Measurements from ENCODE around the gene MYO1E. TPM values are rescaled to one million over a fixed set of nuclear protein-coding genes. Genes with fewer than 3 reads are reported as not detected.

The MYO1E gene
- total and polyA plus RNA-seq, 7 donors = 20.6 to 92.2 (median 32.1) TPM

DNA sequence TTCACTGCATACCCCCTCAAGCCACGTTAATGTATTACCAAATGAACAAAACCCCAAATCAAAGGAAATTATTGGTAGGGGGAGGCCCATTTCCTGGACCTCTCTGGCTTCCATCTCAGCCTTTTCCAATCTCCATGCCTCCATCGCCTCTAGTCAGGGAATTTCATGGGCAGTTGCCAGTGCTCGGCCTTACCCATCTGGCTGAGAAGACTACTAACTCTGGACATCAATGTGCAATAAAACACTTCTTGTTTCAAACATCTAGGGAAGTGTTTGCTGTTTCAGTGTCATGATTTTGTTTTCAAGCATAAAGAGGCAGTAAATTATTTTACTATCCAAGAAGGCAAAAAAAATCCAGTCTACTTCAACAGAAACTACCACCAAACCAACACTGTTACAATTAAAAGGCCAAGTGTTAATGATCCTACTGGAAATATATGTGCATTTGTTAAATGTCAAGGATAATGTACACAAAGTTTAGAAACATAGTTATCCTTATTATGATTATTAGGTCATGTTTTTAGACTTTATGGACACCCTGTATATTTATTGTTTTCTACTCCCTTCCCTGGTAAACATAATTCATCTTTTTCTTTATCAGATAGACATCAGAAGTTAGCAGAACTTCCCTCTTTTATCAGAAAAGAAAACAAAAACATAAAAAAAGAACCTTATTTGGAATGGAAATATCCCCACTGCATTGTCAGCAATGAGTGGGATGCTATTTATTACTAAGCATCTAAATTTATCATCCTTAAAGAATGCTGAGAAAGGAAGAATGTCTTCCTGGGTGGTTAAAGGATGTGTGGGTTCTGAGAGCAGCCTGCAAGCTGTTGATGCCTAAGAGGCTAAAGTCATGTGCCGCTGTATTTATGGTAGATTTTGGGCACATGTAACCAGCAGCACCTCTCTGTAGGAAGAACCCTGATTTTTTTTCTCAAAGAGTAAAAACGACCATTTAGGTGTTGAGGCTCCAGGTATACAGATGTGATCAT is 150.9 kb downstream of the MYO1E start:
- no peak for TF ChIP-seq POLR2AphosphoS5 (IDR thresholded peaks at IDR 0.05)
- TF ChIP-seq, protein P1, sequence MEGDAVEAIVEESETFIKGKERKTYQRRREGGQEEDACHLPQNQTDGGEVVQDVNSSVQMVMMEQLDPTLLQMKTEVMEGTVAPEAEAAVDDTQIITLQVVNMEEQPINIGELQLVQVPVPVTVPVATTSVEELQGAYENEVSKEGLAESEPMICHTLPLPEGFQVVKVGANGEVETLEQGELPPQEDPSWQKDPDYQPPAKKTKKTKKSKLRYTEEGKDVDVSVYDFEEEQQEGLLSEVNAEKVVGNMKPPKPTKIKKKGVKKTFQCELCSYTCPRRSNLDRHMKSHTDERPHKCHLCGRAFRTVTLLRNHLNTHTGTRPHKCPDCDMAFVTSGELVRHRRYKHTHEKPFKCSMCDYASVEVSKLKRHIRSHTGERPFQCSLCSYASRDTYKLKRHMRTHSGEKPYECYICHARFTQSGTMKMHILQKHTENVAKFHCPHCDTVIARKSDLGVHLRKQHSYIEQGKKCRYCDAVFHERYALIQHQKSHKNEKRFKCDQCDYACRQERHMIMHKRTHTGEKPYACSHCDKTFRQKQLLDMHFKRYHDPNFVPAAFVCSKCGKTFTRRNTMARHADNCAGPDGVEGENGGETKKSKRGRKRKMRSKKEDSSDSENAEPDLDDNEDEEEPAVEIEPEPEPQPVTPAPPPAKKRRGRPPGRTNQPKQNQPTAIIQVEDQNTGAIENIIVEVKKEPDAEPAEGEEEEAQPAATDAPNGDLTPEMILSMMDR (IDR thresholded peaks at IDR 0.05) = no peak
- TF ChIP-seq EP300 (IDR thresholded peaks at IDR 0.05) = no peak
- TF ChIP-seq POLR2A (IDR thresholded peaks at IDR 0.05) = no peak
- Histone ChIP-seq H3K4me3 (no peak overlapping the region), H3K36me3 (peaks cover 0 to 28% (median 6%) of the 10 kb centered on the region in 4 donors), H3K27ac (peak overlapping the region in 1 of 4 donors; percentile 44), H3K9me3 (no peaks in the 10 kb centered on the region), H3K4me1 (peaks cover 0 to 27% (median 19%) of the 10 kb centered on the region in 4 donors), H3K27me3 (no peaks in the 10 kb centered on the region)
- WGBS, 2 donors = 76 to 85% methylated on average over 5 of the region's 5 CpGs
- intact Hi-C loops (cut with DNase I) = no loop called here
- DNase-seq = no peak

DNA sequence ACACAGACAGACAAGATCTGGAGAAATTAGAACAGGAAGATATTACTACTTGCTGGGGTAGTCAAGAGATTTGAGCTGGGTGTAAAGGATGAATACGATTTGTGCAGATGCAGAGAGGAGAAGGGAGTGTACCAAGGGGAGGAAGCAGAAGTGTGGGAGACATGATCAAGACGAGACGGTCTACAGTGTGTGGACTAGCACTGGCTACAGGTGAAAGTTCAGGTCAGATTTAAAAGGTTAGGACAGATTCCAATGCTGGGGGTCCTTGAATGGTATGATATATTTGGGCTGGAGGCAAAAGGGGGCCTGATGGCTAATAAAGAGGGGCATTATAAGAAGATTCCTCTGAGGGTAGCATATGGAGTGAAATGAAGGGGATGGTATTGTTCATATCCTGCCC is 154.0 kb downstream of the MYO1E start:
- H3K9me3 ChIP-seq = no peaks in the 10 kb centered on the region
- no peak for TF ChIP-seq POLR2AphosphoS5 (IDR thresholded peaks at IDR 0.05)
- TF ChIP-seq POLR2A (IDR thresholded peaks at IDR 0.05) = no peak
- no peak for TF ChIP-seq EP300 (IDR thresholded peaks at IDR 0.05)
- TF ChIP-seq, protein P1 (IDR thresholded peaks at IDR 0.05) = no peak
- no peak overlapping the region for H3K27ac ChIP-seq
- intact Hi-C loops (cut with DNase I) = no loop called here
- WGBS, 2 donors = 91 to 94% methylated on average over 3 of the region's 3 CpGs
- no peaks in the 10 kb centered on the region for H3K27me3 ChIP-seq
- DNase-seq = no peak
- H3K36me3 ChIP-seq = peaks cover 0 to 28% (median 7%) of the 10 kb centered on the region in 4 donors
- H3K4me1 ChIP-seq = peaks cover 0 to 23% (median 18%) of the 10 kb centered on the region in 4 donors
- no peak overlapping the region for H3K4me3 ChIP-seq

DNA sequence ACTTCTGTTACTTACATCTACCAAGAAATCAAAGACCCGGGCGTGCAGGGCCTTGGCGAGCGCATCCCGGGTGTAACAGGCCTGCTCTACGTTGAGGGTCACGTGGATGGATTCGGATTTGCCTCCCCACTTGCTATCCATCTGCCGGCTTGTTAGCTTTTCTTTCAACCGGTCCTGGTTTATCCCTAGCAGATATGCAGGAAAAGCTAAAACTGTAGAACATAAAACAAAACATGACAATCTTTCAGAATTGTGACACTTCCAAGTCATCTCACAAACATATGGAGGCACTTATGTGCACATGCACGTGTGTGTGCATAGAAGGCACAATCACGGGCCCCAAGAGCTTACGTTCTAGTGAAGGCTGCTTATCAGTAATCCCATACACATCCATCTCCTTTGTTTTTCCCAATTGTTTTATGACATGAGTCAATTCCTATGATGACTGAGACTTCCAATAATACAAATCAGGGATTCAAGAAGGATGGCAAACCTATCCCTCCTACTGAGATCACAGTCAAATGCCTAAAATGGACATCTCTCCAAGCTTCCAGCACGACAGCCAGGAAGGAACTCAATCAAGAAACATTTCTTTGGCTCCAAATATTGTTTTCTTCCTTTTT is 154.7 kb downstream of the MYO1E start:
- Histone ChIP-seq H3K27me3 (no peaks in the 10 kb centered on the region), H3K9me3 (no peaks in the 10 kb centered on the region), H3K4me3 (no peak overlapping the region), H3K27ac (no peak overlapping the region), H3K36me3 (peaks cover 0 to 31% (median 10%) of the 10 kb centered on the region in 4 donors), H3K4me1 (peaks cover 0 to 16% (median 14%) of the 10 kb centered on the region in 4 donors)
- intact Hi-C loops (cut with DNase I) = no loop called here
- DNase-seq = no peak
- WGBS, 2 donors = 93 to 97% methylated on average over 14 of the region's 14 CpGs
- TF ChIP-seq EP300 (IDR thresholded peaks at IDR 0.05) (no peak), POLR2AphosphoS5 (IDR thresholded peaks at IDR 0.05) (no peak), POLR2A (IDR thresholded peaks at IDR 0.05) (no peak)
- TF ChIP-seq, protein P1 (IDR thresholded peaks at IDR 0.05) = no peak

DNA sequence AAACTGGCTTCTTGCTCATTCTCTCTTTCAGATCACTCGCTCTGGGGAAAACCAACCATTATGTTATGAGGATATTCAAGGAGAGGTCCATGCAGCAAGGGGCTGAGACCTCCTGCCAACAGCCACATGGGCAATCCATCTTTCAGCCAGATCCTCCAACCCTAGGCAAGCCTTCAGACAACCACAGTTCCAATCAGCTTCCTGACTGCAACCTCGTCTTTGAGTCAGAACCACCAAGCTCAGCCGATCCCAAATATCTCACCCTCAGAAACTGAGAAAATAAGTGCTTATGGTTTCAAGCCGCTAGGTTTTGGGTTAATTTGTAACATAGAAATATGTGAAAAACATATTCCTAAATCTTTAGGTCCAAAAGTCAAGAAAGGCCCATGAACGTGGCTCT is 155.8 kb downstream of the MYO1E start:
- H3K4me1 ChIP-seq = peaks cover 0 to 5% (median 4%) of the 10 kb centered on the region in 4 donors
- TF ChIP-seq POLR2AphosphoS5 (IDR thresholded peaks at IDR 0.05) = no peak
- TF ChIP-seq, protein P1 (IDR thresholded peaks at IDR 0.05) = no peak
- TF ChIP-seq EP300 (IDR thresholded peaks at IDR 0.05) = no peak
- no peak for TF ChIP-seq POLR2A (IDR thresholded peaks at IDR 0.05)
- no peaks in the 10 kb centered on the region for H3K27me3 ChIP-seq
- intact Hi-C loops (cut with DNase I) = no loop called here
- no peak overlapping the region for H3K4me3 ChIP-seq
- 88 to 95% methylated on average over 5 of the region's 5 CpGs for WGBS, 2 donors
- H3K36me3 ChIP-seq = peaks cover 0 to 27% (median 10%) of the 10 kb centered on the region in 4 donors
- DNase-seq = no peak
- no peak overlapping the region for H3K27ac ChIP-seq
- no peaks in the 10 kb centered on the region for H3K9me3 ChIP-seq

Measured in sigmoid colon (tissue), 7 donors.